ENCODE measurements around the gene PANK2. TPM values are rescaled to one million over a fixed set of nuclear protein-coding genes. Genes with fewer than 3 reads are reported as not detected.

PANK2 gene
- total RNA-seq, 1 donor from 2014 or later: 29.3 TPM

GRCh38 chr20:3910853-3911252, 21.7 kb downstream of the PANK2 start:
- no peak overlapping the region for H3K4me3 ChIP-seq (ENCODE audit: low read depth, low read length)
- DNase-seq (ENCODE audit: low read depth): no peak
- TF ChIP-seq CTCF (conservative IDR thresholded peaks at IDR 0.05; ENCODE audit: low read depth, low read length): no peak

- H3K4me3 ChIP-seq (ENCODE audit: low read depth, low read length): no peak overlapping the region
- TF ChIP-seq CTCF (conservative IDR thresholded peaks at IDR 0.05; ENCODE audit: low read depth, low read length): no peak
- no peak for DNase-seq (ENCODE audit: low read depth)
Measured at GRCh38 chr20:3911956-3912355, 22.8 kb downstream of the PANK2 start.

- TF ChIP-seq CTCF (conservative IDR thresholded peaks at IDR 0.05; ENCODE audit: low read depth, low read length): no peak
- no peak for DNase-seq (ENCODE audit: low read depth)
Measured at GRCh38 chr20:3914446-3914845, 25.3 kb downstream of the PANK2 start.

GRCh38 chr20:3915691-3916090, 26.5 kb downstream of the PANK2 start:
- DNase-seq (ENCODE audit: low read depth): no peak
- H3K4me3 ChIP-seq (ENCODE audit: low read depth, low read length): no peak overlapping the region
- no peak for TF ChIP-seq CTCF (conservative IDR thresholded peaks at IDR 0.05; ENCODE audit: low read depth, low read length)

More at GRCh38 chr20:3914446-3914845, 25.3 kb downstream of the PANK2 start:
- no peak overlapping the region for H3K4me3 ChIP-seq (ENCODE audit: low read depth, low read length)

GRCh38 chr20:3916364-3916763, 27.2 kb downstream of the PANK2 start:
- no peak for TF ChIP-seq CTCF (conservative IDR thresholded peaks at IDR 0.05; ENCODE audit: low read depth, low read length)
- no peak overlapping the region for H3K4me3 ChIP-seq (ENCODE audit: low read depth, low read length)
- no peak for DNase-seq (ENCODE audit: low read depth)

GRCh38 chr20:3919352-3919751, 30.2 kb downstream of the PANK2 start:
- H3K4me3 ChIP-seq (ENCODE audit: low read depth, low read length): no peak overlapping the region
- TF ChIP-seq CTCF (conservative IDR thresholded peaks at IDR 0.05; ENCODE audit: low read depth, low read length): no peak
- DNase-seq (ENCODE audit: low read depth): no peak

GRCh38 chr20:3922223-3922982, 33.2 kb downstream of the PANK2 start:
- H3K4me3 ChIP-seq (ENCODE audit: low read depth, low read length): no peak overlapping the region
- no peak for TF ChIP-seq CTCF (conservative IDR thresholded peaks at IDR 0.05; ENCODE audit: low read depth, low read length)
- no peak for DNase-seq (ENCODE audit: low read depth)
